HepG2 (cell line): ENCODE data around the gene TPSB2. TPM values are rescaled to one million over a fixed set of nuclear protein-coding genes. Genes with fewer than 3 reads are reported as not detected.

Experiments used
- ATAC-seq: fragments of 200-7000 bp; cut with Tn5 transposase; 3 replicates; pipeline ENCODE4 v1.9.1; 2020; ENCODE audit warnings: mild to moderate bottlenecking, moderate library complexity
- BruUV-seq: library from RNA; stranded (reverse); fragments of 400-500 nt; replicated peaks from 2 replicates; lab custom pipeline; 2021; lab: Mats Ljungman, UMichigan
- CTCF ChIA-PET: fragments of 300-600 bp; formaldehyde crosslinking; extraction: SDS; loops from one replicate; lab custom pipeline; 2021; ENCODE audit warnings: low total read pairs, inconsistent platforms, low intra/inter-chr PET ratio; lab: Yijun Ruan, JAX
- POLR2A ChIA-PET: fragments of 350-600 bp; sonication (Branson Sonifier 250); formaldehyde crosslinking; loops from one replicate; lab custom pipeline; 2020; ENCODE audit warnings: antibody characterized with exemption, inconsistent platforms; lab: Yijun Ruan, JAX
- DNase-seq: peaks from one replicate; pipeline ENCODE4 v3.0.0-alpha.2; 2015; ENCODE audit warnings: low spot score
- FAIRE-seq: peaks from 3 replicates; lab custom pipeline; 2011; peaks lifted over from hg19 to GRCh38; lab: Jason Lieb, UNC
- H2AFZ ChIP-seq: one replicate; pipeline ENCODE4 v1.6.1; 2011; ENCODE audit warnings: low read length, inconsistent platforms
- H3K27ac ChIP-seq: fragments of 300-600 bp; 3 replicates; pipeline ENCODE4 v1.8.0; 2011; ENCODE audit warnings: mixed run types, mild to moderate bottlenecking, mixed read lengths, low read length, inconsistent platforms; ENCODE audit not compliant: insufficient read depth; ENCODE audit errors: extremely low read length
- H3K27me3 ChIP-seq, 2 experiments: fragments of 200-600 bp in 1 of 2; 2 replicates in 1 of 2; 3 replicates in 1 of 2; pipeline versions ENCODE4 v1.6.0 to v1.8.0; 2011; ENCODE audit warnings: low read length in 2 of 2, mild to moderate bottlenecking in 2 of 2, moderate library complexity in 2 of 2, inconsistent platforms in 1 of 2; ENCODE audit not compliant: insufficient read depth in 2 of 2, control insufficient read depth in 1 of 2
- H3K36me3 ChIP-seq, 2 experiments: fragments of 200-600 bp in 1 of 2; replicated peaks in 1 of 2; 2 replicates in 1 of 2; 3 replicates in 1 of 2; pipeline versions ENCODE4 v1.5.1 to v1.8.0; 2011; ENCODE audit warnings: low read length in 2 of 2, inconsistent platforms in 1 of 2; ENCODE audit not compliant: insufficient read depth in 2 of 2, control insufficient read depth in 1 of 2
- H3K4me1 ChIP-seq: 2 replicates; pipeline ENCODE4 v1.5.1; 2012; ENCODE audit warnings: low read length, inconsistent platforms; ENCODE audit not compliant: insufficient read depth
- H3K4me2 ChIP-seq: 2 replicates; pipeline ENCODE4 v1.6.0; 2011; ENCODE audit warnings: low read depth, low read length, inconsistent platforms
- H3K4me3 ChIP-seq, 3 experiments: fragments of 200-600 bp in 1 of 3; sonication (generic), shearing (Covaris generic) in 1 of 3; replicated peaks in 1 of 3; 2 replicates each; pipeline ENCODE4 v1.5.1; 2011 to 2016; ENCODE audit warnings: low read length in 3 of 3, inconsistent platforms in 2 of 3, low read depth in 2 of 3, mild to moderate bottlenecking in 2 of 3, control low read depth in 1 of 3, mixed read lengths in 1 of 3; ENCODE audit not compliant: insufficient read depth in 1 of 3
- H3K79me2 ChIP-seq: one replicate; pipeline ENCODE4 v1.6.1; 2011; ENCODE audit warnings: low read length, inconsistent platforms; ENCODE audit not compliant: insufficient read depth
- H3K9ac ChIP-seq: 2 replicates; pipeline ENCODE4 v1.6.0; 2011; ENCODE audit warnings: mild to moderate bottlenecking, low read depth, low read length, inconsistent platforms; ENCODE audit not compliant: insufficient read depth
- H3K9me3 ChIP-seq: 2 replicates; pipeline ENCODE4 v1.5.1; 2012; ENCODE audit warnings: mild to moderate bottlenecking, low read length
- H4K20me1 ChIP-seq: 2 replicates; pipeline ENCODE4 v1.6.0; 2011; ENCODE audit warnings: inconsistent platforms, mild to moderate bottlenecking, low read length, moderate library complexity; ENCODE audit not compliant: insufficient read depth
- GATA4 ChIP-seq: sonication (generic); IDR thresholded peaks from 2 replicates; pipeline ENCODE4 v1.6.1; 2016; ENCODE audit warnings: antibody characterized with exemption, low read depth, borderline replicate concordance
- MBNL3 ChIP-seq: fragments of 250-450 bp; sonication (Bioruptor Pico); conservative IDR thresholded peaks from 2 replicates; pipeline ENCODE4 v1.8.0; 2022; ENCODE audit warnings: mild to moderate bottlenecking, inconsistent platforms
- NCOA5 ChIP-seq: sonication (generic); formaldehyde crosslinking; IDR thresholded peaks from 2 replicates; pipeline ENCODE4 v1.4.0; 2020; ENCODE audit warnings: missing genetic modification reagents
- NCOR1 ChIP-seq: fragments of 200-600 bp; sonication (generic); IDR thresholded peaks from 2 replicates; pipeline ENCODE4 v1.7.0; 2017; ENCODE audit warnings: antibody characterized with exemption, low read length, borderline replicate concordance
- NFKB2 ChIP-seq: sonication (generic); formaldehyde crosslinking; IDR thresholded peaks from 2 replicates; pipeline ENCODE4 v1.4.0; 2020; ENCODE audit warnings: missing genetic modification reagents, borderline replicate concordance
- RBM22 ChIP-seq: fragments of 200-400 bp; formaldehyde crosslinking; optimal IDR thresholded peaks from 2 replicates; pipeline ENCODE3; 2017; ENCODE audit warnings: mild to moderate bottlenecking, low read length, moderate library complexity
- SRSF9 ChIP-seq: fragments of 200-400 bp; formaldehyde crosslinking; IDR thresholded peaks from 2 replicates; pipeline ENCODE4 v1.6.1; 2018; ENCODE audit warnings: borderline replicate concordance, mild to moderate bottlenecking, low read depth, low read length; ENCODE audit not compliant: insufficient read depth, poor library complexity, severe bottlenecking
- SRY ChIP-seq: sonication (generic); formaldehyde crosslinking; IDR thresholded peaks from 2 replicates; pipeline ENCODE4 v1.8.0; 2022; ENCODE audit warnings: mild to moderate bottlenecking, missing genetic modification reagents
- ZFP36L1 ChIP-seq: sonication (generic); formaldehyde crosslinking; IDR thresholded peaks from 2 replicates; pipeline ENCODE4 v1.8.0; 2022; ENCODE audit warnings: mild to moderate bottlenecking, missing genetic modification reagents, moderate library complexity
- ZFX ChIP-seq: sonication (generic); formaldehyde crosslinking; IDR thresholded peaks from 2 replicates; pipeline ENCODE4 v1.4.0; 2020; ENCODE audit warnings: mild to moderate bottlenecking, low read depth, missing genetic modification reagents, moderate library complexity
- ZNF30 ChIP-seq: sonication (generic); formaldehyde crosslinking; IDR thresholded peaks from 2 replicates; pipeline ENCODE4 v1.5.0; 2020; ENCODE audit warnings: mild to moderate bottlenecking, missing genetic modification reagents
- ZNF337 ChIP-seq: sonication (generic); formaldehyde crosslinking; IDR thresholded peaks from 2 replicates; pipeline ENCODE4 v1.5.1; 2020; ENCODE audit warnings: missing genetic modification reagents, low read depth, mild to moderate bottlenecking, borderline replicate concordance
- ZNF773 ChIP-seq: sonication (generic); formaldehyde crosslinking; IDR thresholded peaks from 2 replicates; pipeline ENCODE4 v1.4.0; 2020; ENCODE audit warnings: missing genetic modification reagents, borderline replicate concordance
- ZSCAN9 ChIP-seq: IDR thresholded peaks from 2 replicates; pipeline ENCODE4 v1.6.1; 2016; ENCODE audit warnings: borderline replicate concordance
- WGBS: methylation state at CpG from one replicate; pipeline ENCODE4 v1.1.6; 2017; ENCODE audit warnings: low lambda C conversion rate; 5-methylcytosine and 5-hydroxymethylcytosine counted together
- in situ Hi-C: cut with HindIII; loops from 2 replicates; pipeline ENCODE4 v1.10.0; 2017; ENCODE audit warnings: low pct_unique_long_range_greater_than_20kb; ENCODE audit not compliant: extremely low pct_ligation_motif_present
- intact Hi-C: fragments of 100-400 bp; cut with micrococcal nuclease; formaldehyde crosslinking; loops from one replicate; pipeline ENCODE4 v1.10.0; 2022; ENCODE audit not compliant: unreplicated experiment
- polyA plus RNA-seq, 8 experiments: library from polyadenylated mRNA; depleted of rRNA in 3 of 8; stranded (reverse) in 7 of 8; unstranded in 1 of 8; fragments of >200 nt; fragmentation: Illumina TruSeq in 4 of 8; extraction: Trizol in 4 of 8; gene quantifications; 2 replicates each; pipeline versions ENCODE4 v1.2.1 to v1.2.3, GENCODE V29; 2011 to 2016; ENCODE audit warnings: low read depth in 4 of 8, missing spikeins in 1 of 8, mixed read lengths in 1 of 8; ENCODE audit not compliant: insufficient read depth in 1 of 8
- total RNA-seq, 5 experiments: library from RNA; depleted of rRNA; stranded (reverse); fragments of >200 nt; fragmentation: Illumina TruSeq; extraction: Trizol; gene quantifications; 2 replicates each; pipeline ENCODE4 v1.2.3, GENCODE V29; 2016; ENCODE audit warnings: low read depth in 1 of 5
- TF ChIP-seq, protein P1 (sequence below): sonication (generic); formaldehyde crosslinking; IDR thresholded peaks from 2 replicates; pipeline ENCODE4 v1.4.0; 2020; ENCODE audit warnings: missing genetic modification reagents, borderline replicate concordance
- TF ChIP-seq, protein P2 (sequence below): IDR thresholded peaks from 2 replicates; pipeline ENCODE4 v1.6.1; 2016; ENCODE audit warnings: missing genetic modification reagents, missing compliant biosample characterization
- TF ChIP-seq, protein P3 (sequence below): sonication (generic); formaldehyde crosslinking; IDR thresholded peaks from 2 replicates; pipeline ENCODE4 v1.4.0; 2020; ENCODE audit warnings: missing genetic modification reagents

TPSB2 gene
- total and polyA plus RNA-seq, 2 of the 13 experiments (the other 11 are each of a cell fraction or from before 2014, with no cell fraction given) = not detected

DNA sequence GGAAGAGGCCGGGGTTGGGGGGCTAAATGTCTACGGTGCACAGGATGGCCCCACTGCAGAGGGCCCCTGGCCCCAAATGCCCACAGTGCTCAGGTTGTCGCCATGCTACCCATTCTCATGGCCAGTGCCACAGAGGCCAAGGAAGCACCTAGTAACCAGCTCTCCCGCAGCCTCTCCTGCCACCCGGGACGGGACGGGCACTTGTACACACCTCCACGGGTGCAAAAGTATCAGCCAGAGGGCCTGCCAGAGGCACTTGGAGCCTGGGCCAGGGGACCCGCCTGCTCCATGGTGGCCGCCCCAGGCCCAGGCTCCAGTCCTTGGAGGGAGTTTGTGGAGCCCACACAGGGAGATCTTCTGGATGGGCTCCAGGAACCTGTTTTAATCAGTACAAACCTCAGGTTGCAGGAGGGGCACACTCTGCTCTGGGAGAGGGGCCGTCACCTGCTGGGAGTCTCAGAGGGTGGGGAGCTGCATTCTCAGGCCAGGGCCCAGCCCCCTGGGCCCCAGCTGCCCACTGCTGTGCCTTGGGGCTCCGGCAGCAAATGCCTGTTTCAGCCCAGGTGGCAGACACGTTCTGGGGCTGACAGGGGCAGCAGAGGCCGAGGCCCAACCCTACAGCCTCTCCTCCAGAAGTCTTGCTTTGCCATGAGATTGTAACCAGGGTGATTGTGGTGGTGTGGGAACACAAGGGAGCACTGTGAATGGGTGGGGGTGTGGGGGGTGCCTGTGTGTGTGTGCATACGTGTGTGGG is 33.8 kb upstream of the TPSB2 start (continued):
- TF ChIP-seq, protein P1, sequence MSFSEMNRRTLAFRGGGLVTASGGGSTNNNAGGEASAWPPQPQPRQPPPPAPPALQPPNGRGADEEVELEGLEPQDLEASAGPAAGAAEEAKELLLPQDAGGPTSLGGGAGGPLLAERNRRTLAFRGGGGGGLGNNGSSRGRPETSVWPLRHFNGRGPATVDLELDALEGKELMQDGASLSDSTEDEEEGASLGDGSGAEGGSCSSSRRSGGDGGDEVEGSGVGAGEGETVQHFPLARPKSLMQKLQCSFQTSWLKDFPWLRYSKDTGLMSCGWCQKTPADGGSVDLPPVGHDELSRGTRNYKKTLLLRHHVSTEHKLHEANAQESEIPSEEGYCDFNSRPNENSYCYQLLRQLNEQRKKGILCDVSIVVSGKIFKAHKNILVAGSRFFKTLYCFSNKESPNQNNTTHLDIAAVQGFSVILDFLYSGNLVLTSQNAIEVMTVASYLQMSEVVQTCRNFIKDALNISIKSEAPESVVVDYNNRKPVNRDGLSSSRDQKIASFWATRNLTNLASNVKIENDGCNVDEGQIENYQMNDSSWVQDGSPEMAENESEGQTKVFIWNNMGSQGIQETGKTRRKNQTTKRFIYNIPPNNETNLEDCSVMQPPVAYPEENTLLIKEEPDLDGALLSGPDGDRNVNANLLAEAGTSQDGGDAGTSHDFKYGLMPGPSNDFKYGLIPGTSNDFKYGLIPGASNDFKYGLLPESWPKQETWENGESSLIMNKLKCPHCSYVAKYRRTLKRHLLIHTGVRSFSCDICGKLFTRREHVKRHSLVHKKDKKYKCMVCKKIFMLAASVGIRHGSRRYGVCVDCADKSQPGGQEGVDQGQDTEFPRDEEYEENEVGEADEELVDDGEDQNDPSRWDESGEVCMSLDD = no peak
- TF ChIP-seq NCOA5 (CRISPR knock-in tag) = no peak
- no peak for TF ChIP-seq NFKB2
- no peak for TF ChIP-seq ZNF773 (CRISPR knock-in tag)

DNA sequence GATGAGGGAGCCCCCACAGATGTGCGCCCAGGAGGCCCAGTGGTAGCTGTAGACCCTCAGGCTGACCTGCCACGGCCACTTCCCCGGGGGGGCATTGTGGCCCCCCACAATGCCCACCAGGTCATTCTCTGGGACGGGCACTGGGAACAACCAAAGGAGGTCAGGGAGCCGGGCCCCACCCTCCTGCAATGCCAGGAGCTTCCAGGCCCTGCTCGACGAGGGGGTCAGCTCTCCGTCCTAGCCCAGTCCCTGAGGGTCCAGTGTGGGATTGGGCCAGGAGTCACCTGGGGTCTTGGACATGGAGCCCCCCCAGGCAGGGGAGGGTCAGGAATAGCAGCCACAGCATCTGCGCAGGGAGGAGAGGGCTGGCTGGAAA is 32.9 kb upstream of the TPSB2 start:
- Histone ChIP-seq H3K4me1 (no peaks in the 10 kb centered on the region), H3K79me2 (no peaks in the 10 kb centered on the region), H4K20me1 (no peaks in the 10 kb centered on the region), H3K27ac (no peak overlapping the region), H3K36me3 (no peaks in the 10 kb centered on the region), H3K27me3 (peaks cover 15 to 69% of the 10 kb centered on the region in 2 experiments), H3K4me3 (no peak overlapping the region), H3K9me3 (no peaks in the 10 kb centered on the region), H3K4me2 (no peak overlapping the region), H3K9ac (no peak overlapping the region), H2AFZ (no peak overlapping the region)
- intact Hi-C loops (no loop called here), in situ Hi-C loops (no loop called here)
- WGBS = 80% methylated on average over 1 of the region's 9 CpGs
- ChIA-PET CTCF (no interaction called here), POLR2A (no interaction called here)
- DNase-seq (no peak), ATAC-seq (no peak), FAIRE-seq (no peak)
- no TSS peak for BruUV-seq
- TF ChIP-seq, protein P2, sequence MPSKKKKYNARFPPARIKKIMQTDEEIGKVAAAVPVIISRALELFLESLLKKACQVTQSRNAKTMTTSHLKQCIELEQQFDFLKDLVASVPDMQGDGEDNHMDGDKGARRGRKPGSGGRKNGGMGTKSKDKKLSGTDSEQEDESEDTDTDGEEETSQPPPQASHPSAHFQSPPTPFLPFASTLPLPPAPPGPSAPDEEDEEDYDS = no peak
- TF ChIP-seq ZSCAN9 = no peak
- no peak for TF ChIP-seq ZFP36L1 (CRISPR knock-in tag)
- no peak for TF ChIP-seq ZNF337 (CRISPR knock-in tag)
- no peak for TF ChIP-seq SRY (CRISPR knock-in tag)
- TF ChIP-seq MBNL3 (CRISPR knock-in tag) = no peak
- TF ChIP-seq ZFX (CRISPR knock-in tag) = no peak
- no peak for TF ChIP-seq RBM22
- TF ChIP-seq NCOR1 = no peak
- no peak for TF ChIP-seq SRSF9
- TF ChIP-seq GATA4 = no peak
- no peak for TF ChIP-seq ZNF30
- TF ChIP-seq, protein P3, sequence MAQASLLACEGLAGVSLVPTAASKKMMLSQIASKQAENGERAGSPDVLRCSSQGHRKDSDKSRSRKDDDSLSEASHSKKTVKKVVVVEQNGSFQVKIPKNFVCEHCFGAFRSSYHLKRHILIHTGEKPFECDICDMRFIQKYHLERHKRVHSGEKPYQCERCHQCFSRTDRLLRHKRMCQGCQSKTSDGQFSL (CRISPR knock-in tag) = no peak
